Amniotic epithelial cell (primary cell): ENCODE data around the gene MAP4K1.
"Not testable (repeated sequence)": the region's sequence is repeated elsewhere in the genome, so short reads cannot be mapped to it uniquely, and the experiment has no call there.

Experiments
- DNase-seq: peaks from one replicate; pipeline ENCODE4 v3.0.0-alpha.2; 2010; ENCODE audit warnings: low read depth

The MAP4K1 gene

DNA sequence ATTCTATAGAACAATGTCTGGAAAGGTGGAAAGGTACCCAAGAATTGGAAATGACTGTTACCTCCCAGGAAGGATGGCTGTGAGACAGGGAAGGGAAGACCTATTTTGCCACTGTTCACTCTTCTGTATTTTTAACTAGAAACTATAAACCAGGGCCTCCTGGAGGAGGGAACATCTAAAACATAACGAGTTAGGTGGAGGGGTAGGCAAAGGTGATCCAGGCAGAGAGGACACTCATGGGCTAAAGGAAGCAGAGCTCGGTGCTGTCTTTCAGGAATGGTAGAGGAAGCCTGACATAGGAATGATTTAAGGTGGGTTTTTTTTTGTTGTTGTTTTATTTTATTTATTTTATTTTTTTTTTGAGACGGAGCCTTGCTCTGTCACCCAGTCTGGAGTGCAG, 7.1 kb upstream of the MAP4K1 start:
- no peak for DNase-seq

GRCh38 chr19:38619361-38620174, 1.8 kb upstream of the MAP4K1 start:
- no peak for DNase-seq

GRCh38 chr19:38618590-38619360, 1.0 kb upstream of the MAP4K1 start, which contains the start of gene EIF3K:
Gene EIF3K (plus strand): TSS chr19:38619188. CDS start chr19:38619269, 81 bp downstream.
- DNase-seq, result peak; percentile 97

- no peak for DNase-seq
Observed at GRCh38 chr19:38617283-38617763, 430 bp downstream of the MAP4K1 start.

- DNase-seq, result no peak
Observed at GRCh38 chr19:38616265-38616664, 1.5 kb downstream of the MAP4K1 start.

GRCh38 chr19:38615007-38615581, 2.7 kb downstream of the MAP4K1 start:
- no peak for DNase-seq

GRCh38 chr19:38614289-38614688, 3.5 kb downstream of the MAP4K1 start:
- no peak for DNase-seq

DNA sequence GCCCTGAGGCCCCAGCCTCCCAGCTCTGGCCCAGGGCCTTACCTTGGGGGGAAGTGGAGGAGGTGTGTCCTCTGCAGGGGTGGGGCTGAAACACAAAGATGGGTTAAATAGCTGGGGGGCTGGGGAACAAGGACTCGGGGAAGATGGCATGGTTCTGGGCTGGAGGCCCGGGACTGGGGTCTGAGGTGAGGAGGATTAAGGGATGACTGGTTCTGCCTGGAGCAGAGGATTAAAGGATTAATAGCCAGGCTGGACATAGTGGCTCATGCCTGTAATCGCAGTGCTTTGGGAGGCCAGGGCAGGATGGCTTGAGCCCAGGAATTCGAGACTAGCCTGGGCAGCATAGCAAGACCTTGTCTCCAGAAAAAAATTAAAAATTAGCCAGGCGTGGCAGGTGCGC, 11.6 kb downstream of the MAP4K1 start:
- peak; percentile 82 for DNase-seq

DNA sequence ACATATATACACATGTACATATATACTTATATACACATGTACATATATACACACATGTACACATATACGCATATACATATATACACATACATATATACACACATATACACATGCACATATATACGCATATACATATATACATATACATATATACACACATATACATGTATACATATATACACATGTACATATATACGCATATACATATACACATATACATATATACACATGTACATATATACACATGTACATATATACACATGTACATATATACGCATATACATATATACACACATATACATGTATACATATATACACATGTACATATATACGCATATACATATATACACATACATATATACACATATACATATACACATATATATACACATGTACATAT, 14.9 kb downstream of the MAP4K1 start:
- DNase-seq, result not testable (repeated sequence)

- DNase-seq, result no peak
Observed at GRCh38 chr19:38599722-38600121, 18.0 kb downstream of the MAP4K1 start.

DNA sequence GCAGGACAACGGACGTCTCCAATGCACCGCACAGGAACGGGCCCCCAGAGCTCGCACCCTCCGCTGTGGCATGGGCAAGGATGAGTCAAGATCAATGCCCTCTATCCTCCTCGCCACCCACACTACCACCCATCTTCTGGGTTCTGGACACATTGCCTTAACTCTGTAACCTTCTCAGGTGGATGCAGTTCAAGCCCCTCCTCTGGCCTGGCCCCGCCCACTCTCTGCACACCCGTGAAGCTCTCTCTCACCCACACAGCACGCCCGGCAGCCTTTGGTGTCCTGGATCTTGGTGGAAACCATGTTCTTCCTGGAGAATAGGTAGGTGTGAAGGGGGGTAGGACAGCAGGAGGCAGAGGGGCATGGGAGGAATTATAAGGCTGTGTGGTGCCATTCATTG, 20.7 kb downstream of the MAP4K1 start:
- DNase-seq, result no peak

DNA sequence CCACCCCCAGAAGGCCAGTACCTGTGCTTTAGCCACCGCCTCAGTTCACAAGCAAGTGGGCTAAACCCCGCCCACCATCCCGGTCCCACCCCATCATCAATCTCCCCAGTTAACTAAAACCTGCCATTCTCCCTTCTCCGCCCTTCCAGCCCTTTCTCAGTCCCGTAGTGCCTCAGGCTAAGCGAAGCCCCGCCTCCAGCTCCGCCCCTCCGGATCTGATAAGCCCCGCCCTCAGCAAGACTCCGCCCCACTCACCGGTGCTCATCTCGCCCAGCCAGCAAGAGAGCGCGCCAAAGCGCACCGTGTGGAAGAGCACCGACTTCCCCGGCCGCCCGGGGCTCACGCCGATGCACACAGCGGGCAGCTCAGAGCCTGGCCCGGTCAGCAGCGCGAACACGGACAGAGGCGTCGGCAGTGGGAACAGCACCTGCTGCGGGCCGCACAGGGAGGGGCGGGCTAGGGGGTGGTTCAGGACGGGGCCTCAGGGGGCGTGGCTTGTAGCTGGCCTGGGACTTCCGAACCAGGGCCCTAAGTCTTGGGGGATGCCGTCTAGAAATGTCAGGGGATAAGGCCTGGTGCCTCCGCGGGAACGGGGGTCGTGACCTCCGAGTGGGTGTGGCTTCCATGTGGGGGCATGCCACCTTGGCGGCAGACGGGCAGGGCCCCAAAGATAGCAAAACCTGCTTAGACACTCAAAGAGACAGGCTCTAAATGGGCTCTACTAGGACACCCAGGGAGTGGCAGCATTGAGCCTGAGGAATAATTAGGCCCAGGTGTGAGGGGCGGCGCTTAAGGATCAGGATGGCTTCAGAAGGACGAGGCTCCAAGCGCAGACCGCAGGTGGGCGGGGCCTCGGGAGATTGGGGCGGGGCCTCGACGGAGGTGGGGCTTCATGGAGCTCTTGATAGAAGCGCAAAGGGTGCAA, 21.4 kb downstream of the MAP4K1 start:
- no peak for DNase-seq

- DNase-seq, result no peak
Observed at GRCh38 chr19:38592940-38593339, 24.8 kb downstream of the MAP4K1 start.

- no peak for DNase-seq
Observed at GRCh38 chr19:38588041-38588440, 29.7 kb downstream of the MAP4K1 start.

DNA sequence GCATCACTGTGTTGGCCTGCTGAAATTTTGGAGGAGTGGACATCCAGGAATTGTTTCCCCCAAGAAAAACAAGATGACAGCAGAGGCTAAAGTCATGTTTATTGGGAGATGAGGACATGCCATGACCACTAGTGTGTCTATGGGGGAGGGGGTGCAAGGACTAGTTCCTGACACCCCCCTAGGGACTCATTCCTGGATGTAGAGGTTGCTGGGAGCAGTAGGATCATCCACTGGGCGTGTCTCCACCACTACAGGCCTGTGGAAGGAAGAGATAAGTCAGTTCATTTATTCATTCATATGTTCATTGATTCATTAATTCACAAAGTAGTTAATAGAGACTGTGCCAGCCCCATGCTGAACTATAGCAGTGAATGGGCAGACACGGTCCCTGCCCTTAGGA, 30.2 kb downstream of the MAP4K1 start:
- DNase-seq, result no peak

DNA sequence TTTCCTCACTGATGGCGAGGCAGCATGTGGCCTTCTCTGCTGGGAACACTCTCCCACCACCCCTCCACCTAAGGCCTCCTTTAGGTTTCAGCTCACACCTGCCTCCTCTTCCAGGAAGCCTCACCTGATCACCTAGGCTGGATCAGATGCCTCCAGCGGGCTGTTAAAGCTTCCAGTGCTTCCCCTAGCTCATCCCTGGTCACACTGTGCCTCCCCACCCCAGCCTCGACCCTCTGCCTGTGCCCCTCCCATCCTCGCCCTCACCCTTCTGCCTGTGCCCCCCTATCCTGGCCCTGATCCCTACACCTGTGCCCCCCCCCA, 33.8 kb downstream of the MAP4K1 start:
- no peak for DNase-seq

DNA sequence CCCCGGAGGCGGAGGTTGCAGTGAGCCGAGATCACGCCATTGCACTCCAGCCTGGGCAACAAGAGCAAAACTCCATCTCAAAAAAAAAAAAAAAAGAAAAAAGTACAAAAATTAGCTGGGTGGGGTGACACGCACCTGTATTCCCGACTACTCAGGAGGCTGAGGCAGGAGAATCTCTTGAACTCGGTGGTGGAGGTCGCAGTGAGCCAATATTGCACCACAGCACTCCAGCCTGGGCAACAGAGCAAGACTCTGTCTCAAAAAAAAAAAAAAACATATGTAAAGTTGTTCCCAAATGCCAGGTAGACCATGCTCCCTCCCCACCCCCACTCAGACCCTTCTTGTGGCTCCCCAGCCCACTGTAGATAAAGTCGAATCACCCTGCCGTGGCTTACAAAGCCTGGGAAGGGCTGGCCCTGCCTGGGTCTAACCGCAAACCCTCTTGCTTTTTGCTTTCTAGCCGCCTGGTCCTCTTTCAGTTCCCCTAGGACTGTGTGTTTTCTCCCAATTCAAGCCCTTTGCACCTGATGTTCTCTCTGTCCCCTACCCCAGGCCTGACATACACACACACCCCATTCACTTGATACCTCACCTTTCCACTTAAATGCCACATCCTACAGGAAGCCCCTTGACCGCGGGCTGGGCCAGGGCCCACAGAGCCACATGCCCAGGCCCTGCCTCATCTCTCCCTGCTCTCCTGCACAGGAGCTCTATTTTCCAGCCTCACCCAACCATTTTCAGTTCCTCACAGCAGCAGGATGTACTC, 34.4 kb downstream of the MAP4K1 start:
- no peak for DNase-seq

DNA sequence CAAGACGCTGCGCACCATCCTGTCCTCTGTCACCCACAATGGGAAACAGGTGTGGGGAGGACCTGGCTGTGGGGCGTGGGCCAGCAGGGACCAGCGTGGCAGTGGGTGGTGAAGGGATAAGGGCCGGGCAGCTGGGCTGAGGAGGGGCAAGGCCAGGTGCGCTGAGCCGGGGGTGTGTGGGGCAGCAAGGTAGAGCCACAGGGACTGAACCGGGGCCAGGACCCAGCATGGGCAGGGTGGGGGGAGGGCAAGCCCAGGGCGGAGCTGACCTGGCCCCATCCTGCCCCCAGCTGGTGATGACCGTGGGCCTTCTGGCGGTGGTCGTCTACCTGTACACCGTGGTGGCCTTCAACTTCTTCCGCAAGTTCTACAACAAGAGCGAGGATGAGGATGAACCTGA, 37.7 kb downstream of the MAP4K1 start:
- DNase-seq, result no peak

- not testable (repeated sequence) for DNase-seq
Observed at GRCh38 chr19:38579304-38579703, 38.4 kb downstream of the MAP4K1 start.

DNA sequence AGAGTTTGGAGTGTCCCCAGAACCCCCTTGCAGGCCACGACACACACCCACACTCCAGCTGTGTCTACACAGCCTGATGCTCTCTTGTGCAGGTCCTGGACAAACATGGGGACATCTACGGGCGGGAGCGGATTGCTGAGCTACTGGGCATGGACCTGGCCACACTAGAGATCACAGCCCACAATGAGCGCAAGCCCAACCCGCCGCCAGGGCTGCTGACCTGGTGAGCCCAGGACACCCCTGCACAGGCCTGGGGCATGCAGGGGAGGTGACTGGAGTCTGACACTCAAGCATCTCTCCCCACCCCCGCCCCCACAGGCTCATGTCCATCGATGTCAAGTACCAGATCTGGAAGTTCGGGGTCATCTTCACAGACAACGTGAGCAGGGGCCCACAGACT, 39.9 kb downstream of the MAP4K1 start:
- DNase-seq, result no peak

GRCh38 chr19:38571682-38572081, 46.1 kb downstream of the MAP4K1 start:
- no peak for DNase-seq
